Neural cell (in vitro differentiated cells): ENCODE measurements around the gene DDX51. TPM values are rescaled to one million over a fixed set of nuclear protein-coding genes. Genes with fewer than 3 reads are reported as not detected.
"Not testable (repeated sequence)": the region's sequence is repeated elsewhere in the genome, so short reads cannot be mapped to it uniquely, and the experiment has no call there.

Experiments
- H2AFZ ChIP-seq: fragments of 200-600, 300-800 bp; sonication (generic), shearing (Covaris generic); 2 replicates; pipeline ENCODE4 v1.6.0; 2014; ENCODE audit warnings: low read depth, mild to moderate bottlenecking, antibody characterized with exemption, low read length, moderate library complexity
- H3F3A ChIP-seq: fragments of 200-600 bp; shearing (Covaris generic); 2 replicates; pipeline ENCODE4 v1.6.1; 2016; ENCODE audit warnings: mild to moderate bottlenecking, moderate library complexity, mixed read lengths, antibody characterized with exemption, low read length; ENCODE audit not compliant: insufficient read depth, poor library complexity, severe bottlenecking
- H3K27ac ChIP-seq: fragments of 200-600, 300-800 bp; sonication (generic), shearing (Covaris generic); 2 replicates; pipeline ENCODE4 v1.5.1; 2014; ENCODE audit warnings: mild to moderate bottlenecking, low read length, moderate library complexity
- H3K27me3 ChIP-seq: fragments of 300-800, 200-600 bp; sonication (generic), shearing (Covaris generic); 2 replicates; pipeline ENCODE4 v1.6.0; 2014; ENCODE audit warnings: mild to moderate bottlenecking, low read depth, low read length, moderate library complexity; ENCODE audit not compliant: insufficient read depth
- H3K36me3 ChIP-seq: fragments of 300-800, 200-600 bp; sonication (generic), shearing (Covaris generic); 2 replicates; pipeline ENCODE4 v1.5.1; 2014; ENCODE audit warnings: mild to moderate bottlenecking, antibody characterized with exemption, low read length, moderate library complexity; ENCODE audit not compliant: insufficient read depth
- H3K4me2 ChIP-seq: fragments of 300-800, 200-600 bp; sonication (generic), shearing (Covaris generic); 2 replicates; pipeline ENCODE4 v1.6.0; 2014; ENCODE audit warnings: mild to moderate bottlenecking, low read length
- H3K4me3 ChIP-seq: fragments of 300-800, 200-600 bp; sonication (generic), shearing (Covaris generic); 2 replicates; pipeline ENCODE4 v1.5.1; 2014; ENCODE audit warnings: mild to moderate bottlenecking, low read length, moderate library complexity
- H3K79me2 ChIP-seq: fragments of 200-600 bp; shearing (Covaris generic); replicated peaks from 2 replicates; pipeline ENCODE4 v1.6.0; 2014; ENCODE audit warnings: mild to moderate bottlenecking, low read length, moderate library complexity; ENCODE audit not compliant: insufficient read depth
- H3K9ac ChIP-seq: fragments of 300-800, 200-600 bp; sonication (generic), shearing (Covaris generic); 2 replicates; pipeline ENCODE4 v1.6.1; 2016; ENCODE audit warnings: mild to moderate bottlenecking, low read length, mixed read lengths
- H3K9me2 ChIP-seq: fragments of 200-600 bp; shearing (Covaris generic); 2 replicates; pipeline ENCODE4 v1.6.1; 2016; ENCODE audit warnings: mild to moderate bottlenecking, low read length, mixed read lengths; ENCODE audit not compliant: insufficient read depth
- H3K9me3 ChIP-seq: fragments of 200-600, 300-800 bp; sonication (generic), shearing (Covaris generic); 2 replicates; pipeline ENCODE4 v1.6.1; 2016; ENCODE audit warnings: mild to moderate bottlenecking, mixed run types, low read length, moderate library complexity, mixed read lengths
- H4K20me1 ChIP-seq: fragments of 200-600 bp; shearing (Covaris generic); 2 replicates; pipeline ENCODE4 v1.6.1; 2016; ENCODE audit warnings: mild to moderate bottlenecking, mixed run types; ENCODE audit not compliant: insufficient read depth
- EP300 ChIP-seq: fragments of 450-650 bp; conservative IDR thresholded peaks from 2 replicates; pipeline ENCODE4 v1.6.1; 2014; ENCODE audit warnings: antibody characterized with exemption, mild to moderate bottlenecking, moderate library complexity; ENCODE audit not compliant: poor library complexity, severe bottlenecking
- EZH2 ChIP-seq: fragments of 200-600, 300-800 bp; shearing (Covaris generic), sonication (generic); IDR thresholded peaks from 2 replicates; pipeline ENCODE4 v1.6.1; 2014; ENCODE audit warnings: antibody characterized with exemption, low read length, borderline replicate concordance, mild to moderate bottlenecking; ENCODE audit not compliant: insufficient read depth, poor library complexity, severe bottlenecking
- MXI1 ChIP-seq: fragments of 450-650 bp; conservative IDR thresholded peaks from 2 replicates; pipeline ENCODE4 v1.6.1; 2014; ENCODE audit warnings: antibody characterized with exemption, mild to moderate bottlenecking; ENCODE audit not compliant: poor library complexity, severe bottlenecking
- POLR2AphosphoS5 ChIP-seq: IDR thresholded peaks from 2 replicates; pipeline ENCODE4 v1.6.1; 2012
- RAD21 ChIP-seq: fragments of 450-650 bp; conservative IDR thresholded peaks from 2 replicates; pipeline ENCODE4 v1.6.1; 2014; ENCODE audit warnings: antibody characterized with exemption, mild to moderate bottlenecking, moderate library complexity
- REST ChIP-seq: IDR thresholded peaks from 2 replicates; pipeline ENCODE4 v1.6.1; 2012; ENCODE audit warnings: borderline replicate concordance
- SMC3 ChIP-seq: fragments of 450-650 bp; conservative IDR thresholded peaks from 2 replicates; pipeline ENCODE4 v1.6.1; 2014; ENCODE audit warnings: antibody characterized with exemption, mild to moderate bottlenecking, moderate library complexity; ENCODE audit not compliant: poor library complexity
- TAF1 ChIP-seq: IDR thresholded peaks from 2 replicates; pipeline ENCODE4 v1.6.1; 2012; ENCODE audit warnings: low read depth
- polyA plus RNA-seq: library from polyadenylated mRNA; depleted of rRNA; stranded (reverse); fragments of >200 nt; gene quantifications from 2 replicates; pipeline ENCODE4 v1.2.3, GENCODE V29; 2014

Gene DDX51
- polyA plus RNA-seq, 1 donor from 2014 or later: 17.6 TPM

GRCh38 chr12:132151145-132151765 is 7.1 kb upstream of the DDX51 start:
- Histone ChIP-seq H3K9me2 (no peaks in the 10 kb centered on the region), H3K9ac (no peak overlapping the region), H3K36me3 (no peaks in the 10 kb centered on the region), H2AFZ (no peak overlapping the region), H3K4me2 (no peak overlapping the region), H3K9me3 (no peaks in the 10 kb centered on the region), H3K27me3 (no peaks in the 10 kb centered on the region), H3K27ac (no peak overlapping the region), H3F3A (no peaks in the 10 kb centered on the region), H4K20me1 (no peaks in the 10 kb centered on the region), H3K4me3 (no peak overlapping the region), H3K79me2 (peaks cover 5% of the 10 kb centered on the region)
- no peak for TF ChIP-seq TAF1
- TF ChIP-seq REST: no peak
- TF ChIP-seq SMC3: no peak
- TF ChIP-seq POLR2AphosphoS5: no peak
- TF ChIP-seq MXI1: no peak

- H3K27me3 ChIP-seq: no peaks in the 10 kb centered on the region
- no peaks in the 10 kb centered on the region for H4K20me1 ChIP-seq
- no peak overlapping the region for H2AFZ ChIP-seq
- H3K79me2 ChIP-seq: peaks cover 5% of the 10 kb centered on the region
- no peak overlapping the region for H3K4me3 ChIP-seq
- H3K9ac ChIP-seq: no peak overlapping the region
- H3F3A ChIP-seq: no peaks in the 10 kb centered on the region
- H3K9me2 ChIP-seq: no peaks in the 10 kb centered on the region
- no peak overlapping the region for H3K27ac ChIP-seq
- TF ChIP-seq TAF1 (no peak), SMC3 (no peak), MXI1 (no peak), EP300 (no peak), RAD21 (no peak), POLR2AphosphoS5 (no peak), EZH2 (no peak)
- H3K36me3 ChIP-seq: no peaks in the 10 kb centered on the region
- no peaks in the 10 kb centered on the region for H3K9me3 ChIP-seq
- H3K4me2 ChIP-seq: no peak overlapping the region
These were observed 6.6 kb upstream of the DDX51 start for GRCh38 chr12:132150780-132151144.

GRCh38 chr12:132149526-132149925 is 5.4 kb upstream of the DDX51 start:
- H2AFZ ChIP-seq, H3K9me2 ChIP-seq, H3K27me3 ChIP-seq, H3K36me3 ChIP-seq, H3K9me3 ChIP-seq, H3F3A ChIP-seq, H3K4me2 ChIP-seq, H3K27ac ChIP-seq, H3K4me3 ChIP-seq, H4K20me1 ChIP-seq, H3K9ac ChIP-seq: not testable (repeated sequence)
- H3K79me2 ChIP-seq: peaks cover 13% of the 10 kb centered on the region
